HEK293 (cell line): Measurements from ENCODE around the gene PRSS8.

Source experiments
- CTCF ChIA-PET: fragments of 350-600 bp; formaldehyde crosslinking; extraction: SDS; loops from one replicate; lab custom pipeline; 2021; ENCODE audit warnings: antibody characterized with exemption; lab: Yijun Ruan, JAX
- POLR2A ChIA-PET: fragments of 300-600 bp; formaldehyde crosslinking; extraction: SDS; loops from one replicate; lab custom pipeline; 2020; ENCODE audit warnings: antibody characterized with exemption, inconsistent platforms; lab: Yijun Ruan, JAX
- H3K27ac ChIP-seq: fragments of 200-500 bp; sonication (Bioruptor generic); 2 replicates; pipeline ENCODE4 v1.5.1; 2014; ENCODE audit warnings: low read depth, low read length, control low read depth, inconsistent platforms; ENCODE audit errors: extremely low read depth
- H3K36me3 ChIP-seq, 2 experiments: fragments of 200-500 bp in 1 of 2; sonication (Bioruptor generic) in 1 of 2; 1 replicate in 1 of 2; 2 replicates in 1 of 2; pipeline ENCODE4 v1.5.1; 2014 to 2017; ENCODE audit warnings: inconsistent platforms in 2 of 2, low read length in 2 of 2; ENCODE audit not compliant: control insufficient read depth in 2 of 2, insufficient read depth in 1 of 2
- H3K4me1 ChIP-seq: fragments of 200-500 bp; sonication (Bioruptor generic); 2 replicates; pipeline ENCODE4 v1.5.1; 2014; ENCODE audit warnings: mild to moderate bottlenecking, low read length, inconsistent platforms; ENCODE audit not compliant: control insufficient read depth, insufficient read depth
- H3K4me3 ChIP-seq: 2 replicates; pipeline ENCODE4 v1.5.1; 2011; ENCODE audit warnings: low read depth, mild to moderate bottlenecking, control low read depth, low read length, moderate library complexity
- H3K9me3 ChIP-seq: fragments of 200-500 bp; sonication (Bioruptor generic); 2 replicates; pipeline ENCODE4 v1.5.1; 2014; ENCODE audit warnings: low read depth, low read length, inconsistent platforms; ENCODE audit not compliant: control insufficient read depth, insufficient read depth
- ATF2 ChIP-seq: fragments of 450-650 bp; formaldehyde crosslinking; IDR thresholded peaks from 2 replicates; pipeline ENCODE4 v1.5.1; 2016; ENCODE audit warnings: missing biosample characterization, missing genetic modification characterization, low read depth
- GLIS2 ChIP-seq: fragments of 450-650 bp; formaldehyde crosslinking; IDR thresholded peaks from 2 replicates; pipeline ENCODE4 v1.5.1; 2016; ENCODE audit warnings: missing biosample characterization, missing genetic modification characterization
- HOXD13 ChIP-seq: sonication (generic); formaldehyde crosslinking; IDR thresholded peaks from 2 replicates; pipeline ENCODE4 v1.8.0; 2022; ENCODE audit warnings: missing genetic modification reagents, borderline replicate concordance
- IKZF3 ChIP-seq: fragments of 450-650 bp; IDR thresholded peaks from 2 replicates; pipeline ENCODE4 v1.5.0; 2018; ENCODE audit warnings: missing biosample characterization, mild to moderate bottlenecking, missing genetic modification characterization, moderate library complexity
- KLF17 ChIP-seq: fragments of 450-650 bp; formaldehyde crosslinking; IDR thresholded peaks from 2 replicates; pipeline ENCODE4 v1.5.1; 2016; ENCODE audit warnings: missing biosample characterization, missing genetic modification characterization
- MYNN ChIP-seq: fragments of 450-650 bp; formaldehyde crosslinking; IDR thresholded peaks from 2 replicates; pipeline ENCODE4 v1.5.1; 2016; ENCODE audit warnings: missing biosample characterization, missing genetic modification characterization, borderline replicate concordance
- OVOL3 ChIP-seq: fragments of 450-650 bp; formaldehyde crosslinking; IDR thresholded peaks from 2 replicates; pipeline ENCODE4 v1.5.1; 2016; ENCODE audit warnings: missing biosample characterization, missing genetic modification characterization
- SETDB1 ChIP-seq: IDR thresholded peaks from one replicate; pipeline ENCODE4 v1.6.1; 2017; ENCODE audit warnings: mild to moderate bottlenecking, low read length, moderate library complexity, mixed read lengths; ENCODE audit not compliant: insufficient read length
- YY1 ChIP-seq: fragments of 450-650 bp; formaldehyde crosslinking; IDR thresholded peaks from 2 replicates; pipeline ENCODE4 v1.5.1; 2018; ENCODE audit warnings: missing biosample characterization, missing genetic modification characterization
- ZFP41 ChIP-seq: fragments of 450-650 bp; formaldehyde crosslinking; IDR thresholded peaks from 2 replicates; pipeline ENCODE4 v1.5.1; 2016; ENCODE audit warnings: missing biosample characterization, missing genetic modification characterization, borderline replicate concordance
- ZNF350 ChIP-seq: fragments of 450-650 bp; formaldehyde crosslinking; IDR thresholded peaks from 2 replicates; pipeline ENCODE4 v1.5.0; 2017; ENCODE audit warnings: missing biosample characterization, mild to moderate bottlenecking, missing genetic modification characterization
- ZNF423 ChIP-seq: fragments of 450-650 bp; formaldehyde crosslinking; IDR thresholded peaks from 2 replicates; pipeline ENCODE4 v1.5.1; 2016; ENCODE audit warnings: missing biosample characterization, missing genetic modification characterization
- ZNF518A ChIP-seq: fragments of 450-650 bp; formaldehyde crosslinking; conservative IDR thresholded peaks from 2 replicates; pipeline ENCODE4 v1.5.1; 2016; ENCODE audit warnings: low read depth, missing biosample characterization, missing genetic modification characterization
- ZNF555 ChIP-seq: fragments of 450-650 bp; formaldehyde crosslinking; conservative IDR thresholded peaks from 2 replicates; pipeline ENCODE4 v1.5.1; 2017; ENCODE audit warnings: missing biosample characterization, mild to moderate bottlenecking, missing genetic modification characterization, inconsistent platforms
- ZNF623 ChIP-seq: fragments of 450-650 bp; formaldehyde crosslinking; IDR thresholded peaks from 2 replicates; pipeline ENCODE4 v1.5.1; 2016; ENCODE audit warnings: missing biosample characterization, missing genetic modification characterization
- ZNF624 ChIP-seq: fragments of 450-650 bp; formaldehyde crosslinking; IDR thresholded peaks from 2 replicates; pipeline ENCODE4 v1.5.1; 2017; ENCODE audit warnings: missing biosample characterization, missing genetic modification characterization
- ZNF658 ChIP-seq: fragments of 450-650 bp; formaldehyde crosslinking; IDR thresholded peaks from 2 replicates; pipeline ENCODE4; 2016; ENCODE audit warnings: missing biosample characterization, missing genetic modification characterization
- ZNF837 ChIP-seq: fragments of 450-650 bp; formaldehyde crosslinking; IDR thresholded peaks from 2 replicates; pipeline ENCODE4 v1.5.1; 2016; ENCODE audit warnings: missing biosample characterization, missing genetic modification characterization
- ZXDB ChIP-seq: fragments of 450-650 bp; formaldehyde crosslinking; IDR thresholded peaks from 2 replicates; pipeline ENCODE4 v1.5.1; 2016; ENCODE audit warnings: missing biosample characterization, missing genetic modification characterization
- TF ChIP-seq, protein P1 (sequence below): fragments of 450-650 bp; IDR thresholded peaks from 2 replicates; pipeline ENCODE4 v1.5.1; 2018; ENCODE audit warnings: missing biosample characterization, mild to moderate bottlenecking, missing genetic modification characterization
- TF ChIP-seq, protein P2 (sequence below): fragments of 450-650 bp; formaldehyde crosslinking; IDR thresholded peaks from 2 replicates; pipeline ENCODE4 v1.5.1; 2017; ENCODE audit warnings: missing biosample characterization, missing genetic modification characterization

Gene PRSS8

DNA sequence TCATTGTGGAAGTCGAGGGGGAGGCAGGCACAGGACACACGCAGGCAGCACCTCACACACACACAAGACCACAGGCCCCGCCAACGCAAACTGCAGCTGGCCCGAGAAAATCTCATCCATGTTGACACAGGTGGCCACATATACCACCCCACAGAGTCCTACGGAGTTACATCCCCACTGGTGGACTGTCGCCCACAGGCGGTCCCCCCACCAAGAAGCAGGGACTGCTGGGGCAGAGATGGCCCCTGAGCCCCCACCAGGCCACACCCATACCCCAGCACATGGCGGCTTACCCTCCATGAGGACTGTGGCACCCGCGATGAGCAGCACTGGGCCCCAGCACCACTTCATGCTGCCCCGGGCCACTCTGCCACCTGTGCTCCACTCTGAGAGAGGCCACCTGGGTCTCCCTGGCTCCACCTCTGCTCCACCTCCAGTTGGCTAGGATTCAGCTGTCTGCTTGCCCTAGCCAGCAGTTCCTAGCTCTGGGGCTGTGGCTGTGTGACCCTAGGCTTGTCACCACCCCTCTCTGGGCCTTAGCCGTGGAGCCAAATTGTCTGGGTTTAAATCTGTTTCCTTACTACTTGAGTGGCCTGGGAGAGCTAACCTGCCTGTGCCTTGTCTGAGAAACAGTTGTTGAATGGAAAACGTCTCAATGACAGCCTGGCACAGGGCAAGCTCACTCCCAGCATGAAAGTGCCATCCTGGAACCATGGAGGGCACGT lies 46.9 kb downstream of the PRSS8 start, which contains the start of gene PRSS53 (continued):
- TF ChIP-seq ZFP41: no peak
- no peak for TF ChIP-seq HOXD13 (CRISPR knock-in tag)
- TF ChIP-seq ATF2: no peak
- TF ChIP-seq ZNF658 (tag by site-specific recombination): no peak
- no peak for TF ChIP-seq OVOL3
- TF ChIP-seq YY1 (tag by site-specific recombination): no peak
- TF ChIP-seq ZXDB (tag by site-specific recombination): no peak
- no peak for TF ChIP-seq MYNN (tag by site-specific recombination)
- TF ChIP-seq GLIS2 (tag by site-specific recombination): peak; percentile 43; the same call in 1 of the 2 replicates

DNA sequence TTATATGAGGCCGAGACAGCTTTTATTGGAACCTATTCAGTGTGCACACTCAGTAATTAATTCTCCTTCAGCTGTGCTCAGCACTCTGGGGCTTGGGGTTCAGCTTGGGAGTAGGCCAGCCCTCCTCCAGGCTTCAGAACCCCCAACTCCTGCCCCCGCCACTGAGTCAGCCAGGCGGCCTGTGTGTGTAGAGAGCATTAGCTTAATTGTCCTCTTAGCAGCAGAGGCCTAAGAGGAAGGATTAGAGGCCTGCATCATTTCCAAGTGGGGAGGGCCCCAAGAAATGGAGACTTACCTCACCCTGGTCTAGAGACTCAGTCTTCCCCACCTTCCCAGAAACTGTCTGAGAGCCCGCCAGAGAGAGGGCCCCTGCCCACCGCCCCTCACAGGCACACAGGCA lies 47.6 kb downstream of the PRSS8 start:
- peak; percentile 64 for TF ChIP-seq KLF17 (tag by site-specific recombination)
- no peak for TF ChIP-seq ZNF350 (tag by site-specific recombination)
- ChIA-PET POLR2A (interaction anchor here (1.2 kb wide), 1 partner anchor 29 kb away, joined by 4 read pairs; the partner anchor contains the start of gene KAT8), CTCF (no interaction called here)
- Histone ChIP-seq H3K36me3 (peaks cover 0 to 52% of the 10 kb centered on the region in 2 experiments; a peak in 2 of 3 replicates), H3K4me1 (peaks cover 3% of the 10 kb centered on the region; the same call in 1 of the 2 replicates), H3K27ac (no peak overlapping the region), H3K4me3 (no peak overlapping the region), H3K9me3 (no peaks in the 10 kb centered on the region)

DNA sequence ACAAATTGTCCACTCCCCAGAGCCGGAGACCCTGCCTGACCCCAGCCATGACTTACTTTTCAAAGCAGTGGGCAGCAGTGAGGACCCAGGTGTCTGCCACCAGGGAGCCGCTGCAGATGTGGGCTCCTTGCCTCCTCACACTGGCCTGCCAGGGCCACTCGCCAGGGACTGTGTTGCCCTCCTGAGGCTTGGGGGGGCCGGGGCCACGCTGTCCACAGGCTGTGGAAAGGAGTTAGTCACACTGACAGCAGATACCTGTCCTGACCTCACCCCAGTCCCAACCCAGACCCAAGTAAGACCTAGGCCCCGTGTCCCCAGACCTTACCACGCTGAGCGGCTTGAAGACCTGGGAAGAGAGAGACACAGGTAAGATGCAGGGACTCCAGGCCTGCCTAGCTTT lies 48.0 kb downstream of the PRSS8 start:
- H3K4me1 ChIP-seq: no peaks in the 10 kb centered on the region
- ChIA-PET POLR2A (no interaction called here), CTCF (interaction anchor here (0.7 kb wide), 1 partner anchor 24 kb away, joined by 3 read pairs; no protein-coding TSS in a partner anchor)
- TF ChIP-seq ZNF623: no peak
- TF ChIP-seq ZNF837 (tag by site-specific recombination): no peak
- TF ChIP-seq, protein P1, sequence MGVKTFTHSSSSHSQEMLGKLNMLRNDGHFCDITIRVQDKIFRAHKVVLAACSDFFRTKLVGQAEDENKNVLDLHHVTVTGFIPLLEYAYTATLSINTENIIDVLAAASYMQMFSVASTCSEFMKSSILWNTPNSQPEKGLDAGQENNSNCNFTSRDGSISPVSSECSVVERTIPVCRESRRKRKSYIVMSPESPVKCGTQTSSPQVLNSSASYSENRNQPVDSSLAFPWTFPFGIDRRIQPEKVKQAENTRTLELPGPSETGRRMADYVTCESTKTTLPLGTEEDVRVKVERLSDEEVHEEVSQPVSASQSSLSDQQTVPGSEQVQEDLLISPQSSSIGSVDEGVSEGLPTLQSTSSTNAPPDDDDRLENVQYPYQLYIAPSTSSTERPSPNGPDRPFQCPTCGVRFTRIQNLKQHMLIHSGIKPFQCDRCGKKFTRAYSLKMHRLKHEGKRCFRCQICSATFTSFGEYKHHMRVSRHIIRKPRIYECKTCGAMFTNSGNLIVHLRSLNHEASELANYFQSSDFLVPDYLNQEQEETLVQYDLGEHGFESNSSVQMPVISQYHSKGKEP (tag by site-specific recombination): no peak
- TF ChIP-seq SETDB1: no peak
- TF ChIP-seq ZNF624: no peak
- no peak for TF ChIP-seq ZNF518A (tag by site-specific recombination)
- no peak for TF ChIP-seq ZNF555 (tag by site-specific recombination)
- TF ChIP-seq IKZF3 (tag by site-specific recombination): no peak
- TF ChIP-seq, protein P2, sequence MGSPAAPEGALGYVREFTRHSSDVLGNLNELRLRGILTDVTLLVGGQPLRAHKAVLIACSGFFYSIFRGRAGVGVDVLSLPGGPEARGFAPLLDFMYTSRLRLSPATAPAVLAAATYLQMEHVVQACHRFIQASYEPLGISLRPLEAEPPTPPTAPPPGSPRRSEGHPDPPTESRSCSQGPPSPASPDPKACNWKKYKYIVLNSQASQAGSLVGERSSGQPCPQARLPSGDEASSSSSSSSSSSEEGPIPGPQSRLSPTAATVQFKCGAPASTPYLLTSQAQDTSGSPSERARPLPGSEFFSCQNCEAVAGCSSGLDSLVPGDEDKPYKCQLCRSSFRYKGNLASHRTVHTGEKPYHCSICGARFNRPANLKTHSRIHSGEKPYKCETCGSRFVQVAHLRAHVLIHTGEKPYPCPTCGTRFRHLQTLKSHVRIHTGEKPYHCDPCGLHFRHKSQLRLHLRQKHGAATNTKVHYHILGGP (tag by site-specific recombination): no peak
- no peak for TF ChIP-seq ZNF423
- no peaks in the 10 kb centered on the region for H3K9me3 ChIP-seq
- H3K36me3 ChIP-seq: peaks cover 0 to 56% of the 10 kb centered on the region in 2 experiments; a peak in 2 of 3 replicates
- no peak overlapping the region for H3K4me3 ChIP-seq
- H3K27ac ChIP-seq: no peak overlapping the region
